ENCODE results near the gene WDFY3.

The WDFY3 gene

GRCh38 chr4:84878090-84878489 lies 88.4 kb downstream of the WDFY3 start:
- TF ChIP-seq TAF1 (IDR thresholded peaks at IDR 0.05; ENCODE audit: low read depth) (no peak), EP300 (IDR thresholded peaks at IDR 0.05; ENCODE audit: borderline replicate concordance) (no peak), CREB1 (IDR thresholded peaks at IDR 0.05; ENCODE audit: low read depth) (no peak), MAX (IDR thresholded peaks at IDR 0.05) (no peak), TEAD4 (IDR thresholded peaks at IDR 0.05) (no peak), REST (IDR thresholded peaks at IDR 0.05; ENCODE audit: low read depth) (no peak), ZBTB7A (IDR thresholded peaks at IDR 0.05; ENCODE audit: low read depth) (no peak), FOXM1 (IDR thresholded peaks at IDR 0.05; ENCODE audit: borderline replicate concordance, low read depth) (no peak), USF1 (IDR thresholded peaks at IDR 0.05) (no peak), YY1 (IDR thresholded peaks at IDR 0.05; ENCODE audit: low read depth) (no peak), EGR1 (IDR thresholded peaks at IDR 0.05) (no peak), CEBPB (IDR thresholded peaks at IDR 0.05) (no peak), RAD21 (IDR thresholded peaks at IDR 0.05; ENCODE audit: low read depth) (no peak), TCF12 (IDR thresholded peaks at IDR 0.05; ENCODE audit: low read depth) (no peak), NFIC (IDR thresholded peaks at IDR 0.05) (no peak)

- no peak for TF ChIP-seq TCF12 (IDR thresholded peaks at IDR 0.05; ENCODE audit: low read depth)
- TF ChIP-seq ZBTB7A (IDR thresholded peaks at IDR 0.05; ENCODE audit: low read depth): no peak
- TF ChIP-seq YY1 (IDR thresholded peaks at IDR 0.05; ENCODE audit: low read depth): no peak
- TF ChIP-seq TEAD4 (IDR thresholded peaks at IDR 0.05): no peak
- no peak for TF ChIP-seq CEBPB (IDR thresholded peaks at IDR 0.05)
- no peak for TF ChIP-seq RAD21 (IDR thresholded peaks at IDR 0.05; ENCODE audit: low read depth)
- no peak for TF ChIP-seq CREB1 (IDR thresholded peaks at IDR 0.05; ENCODE audit: low read depth)
These were observed 89.2 kb downstream of the WDFY3 start for GRCh38 chr4:84877051-84877833.

- TF ChIP-seq CEBPB (IDR thresholded peaks at IDR 0.05) (no peak), EP300 (IDR thresholded peaks at IDR 0.05; ENCODE audit: borderline replicate concordance) (no peak), RAD21 (IDR thresholded peaks at IDR 0.05; ENCODE audit: low read depth) (no peak), REST (IDR thresholded peaks at IDR 0.05; ENCODE audit: low read depth) (no peak), FOXM1 (IDR thresholded peaks at IDR 0.05; ENCODE audit: borderline replicate concordance, low read depth) (no peak), EGR1 (IDR thresholded peaks at IDR 0.05) (no peak), NFIC (IDR thresholded peaks at IDR 0.05) (no peak), TEAD4 (IDR thresholded peaks at IDR 0.05) (no peak), TAF1 (IDR thresholded peaks at IDR 0.05; ENCODE audit: low read depth) (no peak), MAX (IDR thresholded peaks at IDR 0.05) (no peak), USF1 (IDR thresholded peaks at IDR 0.05) (no peak), TCF12 (IDR thresholded peaks at IDR 0.05; ENCODE audit: low read depth) (no peak), ZBTB7A (IDR thresholded peaks at IDR 0.05; ENCODE audit: low read depth) (no peak), CREB1 (IDR thresholded peaks at IDR 0.05; ENCODE audit: low read depth) (no peak), YY1 (IDR thresholded peaks at IDR 0.05; ENCODE audit: low read depth) (no peak)
These were observed 90.7 kb downstream of the WDFY3 start for GRCh38 chr4:84875636-84876371.

- TF ChIP-seq MAX (IDR thresholded peaks at IDR 0.05) (no peak), CEBPB (IDR thresholded peaks at IDR 0.05) (no peak), ZBTB7A (IDR thresholded peaks at IDR 0.05; ENCODE audit: low read depth) (no peak), NFIC (IDR thresholded peaks at IDR 0.05) (no peak), CREB1 (IDR thresholded peaks at IDR 0.05; ENCODE audit: low read depth) (no peak), FOXM1 (IDR thresholded peaks at IDR 0.05; ENCODE audit: borderline replicate concordance, low read depth) (no peak), RAD21 (IDR thresholded peaks at IDR 0.05; ENCODE audit: low read depth) (no peak), TCF12 (IDR thresholded peaks at IDR 0.05; ENCODE audit: low read depth) (no peak), YY1 (IDR thresholded peaks at IDR 0.05; ENCODE audit: low read depth) (no peak), EP300 (IDR thresholded peaks at IDR 0.05; ENCODE audit: borderline replicate concordance) (no peak), EGR1 (IDR thresholded peaks at IDR 0.05) (no peak), TAF1 (IDR thresholded peaks at IDR 0.05; ENCODE audit: low read depth) (no peak), REST (IDR thresholded peaks at IDR 0.05; ENCODE audit: low read depth) (no peak), TEAD4 (IDR thresholded peaks at IDR 0.05) (no peak), USF1 (IDR thresholded peaks at IDR 0.05) (no peak)
These were observed 91.9 kb downstream of the WDFY3 start for GRCh38 chr4:84874619-84875018.
